Large intestine (tissue), 3 donors: ENCODE measurements around the gene CDK9. TPM values are rescaled to one million over a fixed set of nuclear protein-coding genes. Genes with fewer than 3 reads are reported as not detected.
"Not testable (repeated sequence)": the region's sequence is repeated elsewhere in the genome, so short reads cannot be mapped to it uniquely, and the experiment has no call there.

Experiments
- DNase-seq, 2 donors: peaks; one replicate each; pipeline versions ENCODE4 v3.0.0 to v3.0.0-alpha.2; 2013
- H3K27ac ChIP-seq: one replicate; pipeline ENCODE4 v1.5.1; 2013; ENCODE audit warnings: low read length
- H3K27me3 ChIP-seq: 2 replicates; pipeline ENCODE4 v1.6.1; 2013; ENCODE audit warnings: low read length; ENCODE audit not compliant: control insufficient read depth, insufficient read depth
- H3K36me3 ChIP-seq: 2 replicates; pipeline ENCODE4 v1.6.1; 2013; ENCODE audit warnings: low read length; ENCODE audit not compliant: control insufficient read depth, insufficient read depth
- H3K4me1 ChIP-seq: one replicate; pipeline ENCODE4 v1.6.1; 2013; ENCODE audit warnings: low read length; ENCODE audit not compliant: control insufficient read depth, insufficient read depth
- H3K4me3 ChIP-seq: one replicate; pipeline ENCODE4 v1.5.1; 2013; ENCODE audit warnings: low read length
- H3K9me3 ChIP-seq: one replicate; pipeline ENCODE4 v1.6.1; 2013; ENCODE audit warnings: mild to moderate bottlenecking, low read depth, low read length, moderate library complexity; ENCODE audit not compliant: control insufficient read depth
- WGBS: methylation state at CpG from one replicate; pipeline ENCODE4 v1.1.5; 2013; ENCODE audit warnings: low lambda C conversion rate; ENCODE audit not compliant: insufficient coverage; 5-methylcytosine and 5-hydroxymethylcytosine counted together
- polyA plus RNA-seq: library from polyadenylated mRNA; unstranded; fragments of 120-200 nt; gene quantifications from one replicate; pipeline ENCODE4 v1.2.1, GENCODE V29; 2013

The CDK9 gene
- polyA plus RNA-seq, 1 donor: 57.4 TPM

GRCh38 chr9:127779136-127779981 is 6.5 kb upstream of the CDK9 start:
- Histone ChIP-seq H3K4me1 (peaks cover 6% of the 10 kb centered on the region), H3K4me3 (no peak overlapping the region), H3K27me3 (peaks cover 11% of the 10 kb centered on the region), H3K36me3 (no peaks in the 10 kb centered on the region), H3K27ac (peak overlapping the region; percentile 21), H3K9me3 (no peaks in the 10 kb centered on the region)
- WGBS: no CpG with 5 or more reads among the region's 17 CpGs
- DNase-seq: no peak

DNA sequence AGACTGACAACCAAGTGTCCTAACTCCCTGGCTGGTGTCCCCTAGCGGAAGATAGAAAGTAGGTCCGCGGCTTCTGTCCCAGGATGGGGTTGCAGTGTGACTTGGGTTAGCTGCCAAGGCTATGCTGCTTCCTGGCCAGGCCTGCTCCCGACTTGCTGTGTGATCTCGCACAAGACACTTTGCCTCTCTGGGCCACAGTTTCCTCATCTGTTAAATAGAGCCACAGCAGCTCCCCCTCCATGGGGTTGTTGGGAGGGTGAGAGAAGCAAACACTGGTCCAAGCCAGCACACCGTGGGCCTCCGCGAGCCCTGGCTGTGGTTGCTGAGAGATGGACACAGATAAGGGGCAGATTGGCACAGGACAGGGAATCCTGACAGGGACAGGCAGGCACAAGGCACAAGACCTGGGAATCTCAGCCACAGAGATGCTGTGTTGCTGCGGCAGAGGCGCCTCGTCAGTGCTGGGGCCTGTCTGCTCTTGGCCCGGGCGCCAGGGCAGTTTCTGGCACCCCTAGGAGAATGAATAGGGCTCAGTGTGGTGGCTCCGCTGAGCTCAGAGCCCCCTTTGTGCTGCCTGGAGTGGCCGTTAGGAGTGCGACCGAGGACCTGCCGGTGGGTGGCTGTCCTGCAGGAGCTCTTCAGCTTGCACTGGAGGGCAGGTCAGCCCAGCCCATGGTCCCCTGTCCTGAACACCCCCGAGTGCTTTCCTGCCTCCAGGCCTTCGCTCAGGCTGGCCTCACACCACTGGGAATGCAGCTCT is 5.5 kb upstream of the CDK9 start:
- Histone ChIP-seq H3K36me3 (no peaks in the 10 kb centered on the region), H3K4me1 (peaks cover 10% of the 10 kb centered on the region), H3K27me3 (peaks cover 10% of the 10 kb centered on the region), H3K9me3 (no peaks in the 10 kb centered on the region), H3K27ac (no peak overlapping the region), H3K4me3 (no peak overlapping the region)
- no peak for DNase-seq
- WGBS: no CpG with 5 or more reads among the region's 20 CpGs

GRCh38 chr9:127780909-127781308 is 4.9 kb upstream of the CDK9 start:
- DNase-seq, H3K27ac ChIP-seq: not testable (repeated sequence)
- H3K4me1 ChIP-seq: peaks cover 10% of the 10 kb centered on the region

DNA sequence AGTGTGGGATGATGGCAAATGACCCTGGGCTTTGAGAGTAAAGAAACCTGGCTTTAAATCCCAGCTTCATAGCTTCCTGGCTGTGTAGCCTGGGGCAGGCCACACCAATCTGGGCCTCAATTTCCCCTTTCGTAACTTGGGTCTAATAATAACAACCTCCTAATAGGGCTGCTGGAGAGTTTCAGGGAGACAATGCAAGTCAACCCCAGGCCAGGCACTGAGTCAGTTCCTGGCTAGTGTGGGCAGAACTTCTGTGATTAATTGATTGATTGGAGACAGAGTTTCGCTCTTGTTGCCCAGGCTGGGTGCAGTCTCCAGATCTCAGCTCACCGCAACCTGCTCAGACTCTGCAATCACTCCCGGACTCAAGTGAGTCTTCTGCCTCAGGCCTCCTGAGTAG is 4.0 kb upstream of the CDK9 start:
- H3K27me3 ChIP-seq: peaks cover 10% of the 10 kb centered on the region
- H3K4me1 ChIP-seq: peaks cover 10% of the 10 kb centered on the region
- no peaks in the 10 kb centered on the region for H3K36me3 ChIP-seq
- H3K9me3 ChIP-seq: no peaks in the 10 kb centered on the region
- H3K27ac ChIP-seq: no peak overlapping the region
- WGBS: no CpG with 5 or more reads among the region's 4 CpGs
- DNase-seq: no peak
- no peak overlapping the region for H3K4me3 ChIP-seq

More at GRCh38 chr9:127780909-127781308, 4.9 kb upstream of the CDK9 start:
- not testable (repeated sequence) for H3K27me3 ChIP-seq, H3K4me3 ChIP-seq, H3K36me3 ChIP-seq, H3K9me3 ChIP-seq
- no CpG with 5 or more reads among the region's 9 CpGs for WGBS

- peaks cover 18% of the 10 kb centered on the region for H3K4me1 ChIP-seq
- peaks cover 10% of the 10 kb centered on the region for H3K27me3 ChIP-seq
- H3K36me3 ChIP-seq: peaks cover 13% of the 10 kb centered on the region
- no peak overlapping the region for H3K4me3 ChIP-seq
- DNase-seq: no peak
- H3K9me3 ChIP-seq: no peaks in the 10 kb centered on the region
- H3K27ac ChIP-seq: no peak overlapping the region
- 83% methylated on average over 1 of the region's 20 CpGs for WGBS
Measured at GRCh38 chr9:127783111-127784008, 2.5 kb upstream of the CDK9 start.

- H3K27me3 ChIP-seq: peaks cover 7% of the 10 kb centered on the region
- H3K4me1 ChIP-seq: peaks cover 18% of the 10 kb centered on the region
- peaks cover 32% of the 10 kb centered on the region for H3K36me3 ChIP-seq
- H3K4me3 ChIP-seq: peak overlapping the region; percentile 72
- H3K9me3 ChIP-seq: no peaks in the 10 kb centered on the region
- peak overlapping the region; percentile 90 for H3K27ac ChIP-seq
- WGBS: no CpG with 5 or more reads among the region's 123 CpGs
- DNase-seq: peak; percentile 84 to 93
Measured at GRCh38 chr9:127785023-127785932, 556 bp upstream of the CDK9 start.

- Histone ChIP-seq H3K36me3 (peaks cover 46% of the 10 kb centered on the region), H3K4me3 (peak overlapping the region; percentile 98), H3K27me3 (peaks cover 6% of the 10 kb centered on the region), H3K4me1 (peaks cover 18% of the 10 kb centered on the region), H3K9me3 (no peaks in the 10 kb centered on the region), H3K27ac (peak overlapping the region; percentile 97)
- DNase-seq: no peak
- WGBS: 17% methylated on average over 1 of the region's 12 CpGs
Measured at GRCh38 chr9:127786773-127787104, 905 bp downstream of the CDK9 start.

- peaks cover 15% of the 10 kb centered on the region for H3K4me1 ChIP-seq
- no peak for DNase-seq
- H3K4me3 ChIP-seq: no peak overlapping the region
- H3K27me3 ChIP-seq: peaks cover 6% of the 10 kb centered on the region
- H3K36me3 ChIP-seq: peaks cover 57% of the 10 kb centered on the region
- WGBS: no CpG with 5 or more reads among the region's 26 CpGs
- H3K27ac ChIP-seq: no peak overlapping the region
- H3K9me3 ChIP-seq: no peaks in the 10 kb centered on the region
Measured at GRCh38 chr9:127788337-127789011, 2.6 kb downstream of the CDK9 start.

GRCh38 chr9:127789179-127789578 is 3.3 kb downstream of the CDK9 start:
- DNase-seq: no peak
- H3K9me3 ChIP-seq: no peaks in the 10 kb centered on the region
- H3K27ac ChIP-seq: no peak overlapping the region
- H3K4me1 ChIP-seq: peaks cover 12% of the 10 kb centered on the region
- no peak overlapping the region for H3K4me3 ChIP-seq
- H3K36me3 ChIP-seq: peaks cover 60% of the 10 kb centered on the region
- H3K27me3 ChIP-seq: peaks cover 2% of the 10 kb centered on the region
- no CpG with 5 or more reads among the region's 25 CpGs for WGBS
